SK-N-SH treated with all-trans-retinoic acid at 6 μM for 48 hours (cell line): ENCODE results near the gene NUTF2.

Experiments used
- ATAC-seq: fragments of 200-7000 bp; cut with Tn5 transposase; 3 replicates; pipeline ENCODE4 v1.9.1; 2020; ENCODE audit warnings: mild to moderate bottlenecking, moderate library complexity
- ARNTL ChIP-seq: fragments of 450-650 bp; formaldehyde crosslinking; IDR thresholded peaks from 2 replicates; pipeline ENCODE4 v1.5.0; 2020; ENCODE audit warnings: low read depth, mild to moderate bottlenecking, moderate library complexity, borderline replicate concordance
- BACH2 ChIP-seq: fragments of 250-450 bp; sonication (Bioruptor Pico); IDR thresholded peaks from 2 replicates; pipeline ENCODE4 v1.9.0; 2021; ENCODE audit warnings: mild to moderate bottlenecking, borderline replicate concordance
- CSDC2 ChIP-seq: fragments of 250-450 bp; sonication (Bioruptor Pico); IDR thresholded peaks from 2 replicates; pipeline ENCODE4 v1.5.0; 2020; ENCODE audit warnings: mild to moderate bottlenecking, moderate library complexity
- CSRNP3 ChIP-seq: fragments of 250-450 bp; sonication (Bioruptor Pico); IDR thresholded peaks from 2 replicates; pipeline ENCODE4 v1.5.1; 2021; ENCODE audit warnings: mild to moderate bottlenecking, moderate library complexity
- ESRRG ChIP-seq: fragments of 250-450 bp; sonication (Bioruptor Pico); IDR thresholded peaks from 2 replicates; pipeline ENCODE4 v1.6.1; 2021; ENCODE audit warnings: mild to moderate bottlenecking
- GLIS3 ChIP-seq: fragments of 250-450 bp; sonication (Bioruptor Pico); IDR thresholded peaks from 2 replicates; pipeline ENCODE4 v1.5.0; 2020; ENCODE audit warnings: mild to moderate bottlenecking, moderate library complexity
- ISL1 ChIP-seq: fragments of 250-450 bp; sonication (Bioruptor Pico); IDR thresholded peaks from 2 replicates; pipeline ENCODE4 v2.1.2; 2022; ENCODE audit warnings: mild to moderate bottlenecking, moderate library complexity
- PATZ1 ChIP-seq: fragments of 250-450 bp; sonication (Bioruptor Pico); IDR thresholded peaks from 2 replicates; pipeline ENCODE4 v1.8.0; 2020; ENCODE audit warnings: mild to moderate bottlenecking, moderate library complexity, borderline replicate concordance
- POU6F1 ChIP-seq: fragments of 250-450 bp; sonication (Bioruptor Pico); IDR thresholded peaks from 2 replicates; pipeline ENCODE4 v1.8.0; 2021; ENCODE audit warnings: low read depth, mild to moderate bottlenecking, moderate library complexity, borderline replicate concordance
- PPARA ChIP-seq: fragments of 250-450 bp; sonication (Bioruptor Pico); IDR thresholded peaks from 2 replicates; pipeline ENCODE4 v1.5.0; 2020; ENCODE audit warnings: mild to moderate bottlenecking, borderline replicate concordance
- RARB ChIP-seq: fragments of 250-450 bp; sonication (Bioruptor Pico); IDR thresholded peaks from 2 replicates; pipeline ENCODE4 v1.8.0; 2021; ENCODE audit warnings: mild to moderate bottlenecking, moderate library complexity
- SNAI2 ChIP-seq: fragments of 250-450 bp; sonication (Bioruptor Pico); IDR thresholded peaks from 2 replicates; pipeline ENCODE4 v1.5.0; 2020; ENCODE audit warnings: mild to moderate bottlenecking, moderate library complexity
- TCF4 ChIP-seq: fragments of 250-450 bp; sonication (Bioruptor Pico); IDR thresholded peaks from 2 replicates; pipeline ENCODE4 v1.8.0; 2021; ENCODE audit warnings: mild to moderate bottlenecking, moderate library complexity, borderline replicate concordance
- TOX ChIP-seq: fragments of 250-450 bp; sonication (Bioruptor Pico); IDR thresholded peaks from 2 replicates; pipeline ENCODE4 v1.8.0; 2021; ENCODE audit warnings: mild to moderate bottlenecking, moderate library complexity, borderline replicate concordance
- TSHZ2 ChIP-seq: fragments of 250-450 bp; sonication (Bioruptor Pico); IDR thresholded peaks from 2 replicates; pipeline ENCODE4 v1.5.0; 2020; ENCODE audit warnings: mild to moderate bottlenecking, moderate library complexity
- ZC3H10 ChIP-seq: fragments of 250-450 bp; sonication (Bioruptor Pico); IDR thresholded peaks from 2 replicates; pipeline ENCODE4 v1.5.1; 2021; ENCODE audit warnings: mild to moderate bottlenecking, moderate library complexity
- ZFP3 ChIP-seq: fragments of 250-450 bp; sonication (Bioruptor Pico); IDR thresholded peaks from 2 replicates; pipeline ENCODE4 v1.5.0; 2020; ENCODE audit warnings: mild to moderate bottlenecking, moderate library complexity
- ZFP30 ChIP-seq: fragments of 450-650 bp; formaldehyde crosslinking; IDR thresholded peaks from 2 replicates; pipeline ENCODE4 v1.5.0; 2022; ENCODE audit warnings: mild to moderate bottlenecking, moderate library complexity
- ZNF565 ChIP-seq: fragments of 450-650 bp; formaldehyde crosslinking; conservative IDR thresholded peaks from 2 replicates; pipeline ENCODE4 v1.5.0; 2020; ENCODE audit warnings: low read depth, mild to moderate bottlenecking, moderate library complexity

Gene NUTF2

GRCh38 chr16:67882374-67883145 lies 35.8 kb downstream of the NUTF2 start:
- no peak for TF ChIP-seq TSHZ2 (CRISPR knock-in tag)
- TF ChIP-seq ISL1 = no peak
- TF ChIP-seq PATZ1 (CRISPR knock-in tag) = no peak
- TF ChIP-seq ZC3H10 = no peak
- TF ChIP-seq ZNF565 (CRISPR knock-in tag) = no peak
- no peak for TF ChIP-seq ZFP30 (CRISPR knock-in tag)
- TF ChIP-seq POU6F1 = no peak
- TF ChIP-seq CSRNP3 (CRISPR knock-in tag) = no peak
- TF ChIP-seq PPARA (CRISPR knock-in tag) = no peak
- no peak for TF ChIP-seq SNAI2
- no peak for TF ChIP-seq ESRRG
- no peak for TF ChIP-seq BACH2 (CRISPR knock-in tag)
- no peak for TF ChIP-seq TCF4 (CRISPR knock-in tag)
- TF ChIP-seq ARNTL (CRISPR knock-in tag) = no peak
- no peak for TF ChIP-seq TOX
- TF ChIP-seq GLIS3 (CRISPR knock-in tag) = no peak
- TF ChIP-seq ZFP3 (CRISPR knock-in tag) = no peak
- TF ChIP-seq CSDC2 (CRISPR knock-in tag) = no peak
- TF ChIP-seq, all 23 proteins: peak for 0
- ATAC-seq = no peak

GRCh38 chr16:67883146-67883871 lies 36.6 kb downstream of the NUTF2 start:
- ATAC-seq = no peak
- no peak for TF ChIP-seq ZFP30 (CRISPR knock-in tag)

GRCh38 chr16:67883872-67884261 lies 37.1 kb downstream of the NUTF2 start:
- no peak for TF ChIP-seq RARB
- TF ChIP-seq TOX = no peak
- TF ChIP-seq GLIS3 (CRISPR knock-in tag) = no peak
- TF ChIP-seq TCF4 (CRISPR knock-in tag) = no peak
- no peak for TF ChIP-seq POU6F1
- TF ChIP-seq ESRRG = no peak
- TF ChIP-seq PATZ1 (CRISPR knock-in tag) = no peak
- no peak for TF ChIP-seq ARNTL (CRISPR knock-in tag)
- ATAC-seq = peak; percentile 85
